Sigmoid colon (tissue), 4 donors: ENCODE data around the gene TMEM106A.

ENCODE experiments used
- POLR2A ChIP-seq, 2 donors: fragments of 450-650 bp; IDR thresholded peaks; one replicate each; pipeline ENCODE4 v1.6.1; 2016; ENCODE audit warnings: antibody characterized with exemption in 2 of 2, mild to moderate bottlenecking in 2 of 2, moderate library complexity in 2 of 2
- POLR2AphosphoS5 ChIP-seq, 4 donors: sonication (generic); formaldehyde crosslinking; IDR thresholded peaks; one replicate each; pipeline ENCODE4 v1.6.1; 2017; ENCODE audit warnings: antibody characterized with exemption in 4 of 4
- TF ChIP-seq, protein P1 (sequence below), 4 experiments: fragments of 450-650 bp in 3 of 4; fragments of 200-600 bp in 1 of 4; IDR thresholded peaks; one replicate each; pipeline ENCODE4 v1.5.1; 2016 to 2019; ENCODE audit warnings: antibody characterized with exemption in 4 of 4, mild to moderate bottlenecking in 3 of 4, moderate library complexity in 2 of 4

DNA sequence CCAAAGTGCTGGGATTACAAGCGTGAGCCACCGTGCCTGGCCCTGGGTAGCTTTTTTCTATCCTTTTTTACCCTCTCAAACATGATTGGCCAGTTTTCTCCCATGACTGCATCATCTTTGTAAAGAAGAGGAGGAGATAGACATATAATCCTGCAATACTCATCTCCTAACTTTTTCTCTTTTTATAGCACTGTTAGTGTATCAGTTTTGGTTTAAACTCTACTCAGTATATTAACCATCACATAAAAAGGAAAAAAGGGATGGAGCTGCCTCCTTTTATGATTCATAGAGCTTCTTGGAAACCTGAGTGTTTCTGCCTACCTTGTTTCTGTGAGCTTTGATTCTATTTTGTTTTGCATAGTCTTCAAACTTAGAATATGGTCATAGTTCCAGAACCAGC lies 12.0 kb upstream of the TMEM106A start:
- TF ChIP-seq, protein P1, sequence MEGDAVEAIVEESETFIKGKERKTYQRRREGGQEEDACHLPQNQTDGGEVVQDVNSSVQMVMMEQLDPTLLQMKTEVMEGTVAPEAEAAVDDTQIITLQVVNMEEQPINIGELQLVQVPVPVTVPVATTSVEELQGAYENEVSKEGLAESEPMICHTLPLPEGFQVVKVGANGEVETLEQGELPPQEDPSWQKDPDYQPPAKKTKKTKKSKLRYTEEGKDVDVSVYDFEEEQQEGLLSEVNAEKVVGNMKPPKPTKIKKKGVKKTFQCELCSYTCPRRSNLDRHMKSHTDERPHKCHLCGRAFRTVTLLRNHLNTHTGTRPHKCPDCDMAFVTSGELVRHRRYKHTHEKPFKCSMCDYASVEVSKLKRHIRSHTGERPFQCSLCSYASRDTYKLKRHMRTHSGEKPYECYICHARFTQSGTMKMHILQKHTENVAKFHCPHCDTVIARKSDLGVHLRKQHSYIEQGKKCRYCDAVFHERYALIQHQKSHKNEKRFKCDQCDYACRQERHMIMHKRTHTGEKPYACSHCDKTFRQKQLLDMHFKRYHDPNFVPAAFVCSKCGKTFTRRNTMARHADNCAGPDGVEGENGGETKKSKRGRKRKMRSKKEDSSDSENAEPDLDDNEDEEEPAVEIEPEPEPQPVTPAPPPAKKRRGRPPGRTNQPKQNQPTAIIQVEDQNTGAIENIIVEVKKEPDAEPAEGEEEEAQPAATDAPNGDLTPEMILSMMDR (IDR thresholded peaks at IDR 0.05): no peak
- TF ChIP-seq POLR2A (IDR thresholded peaks at IDR 0.05) (no peak), POLR2AphosphoS5 (IDR thresholded peaks at IDR 0.05) (no peak)
